Stimulated activated CD8-positive, alpha-beta memory T cell treated with anti-CD3 and anti-CD28 coated beads, Interleukin-12 subunit alpha, Interleukin-12 subunit beta, amount 100 ng/mL, for 24 hours (primary cell): ENCODE data around the gene INHBE.
"Not testable (repeated sequence)": the region's sequence is repeated elsewhere in the genome, so short reads cannot be mapped to it uniquely, and the experiment has no call there.

Experiments
- DNase-seq: peaks from one replicate; pipeline ENCODE4 v3.0.0-alpha.2; 2020; ENCODE audit errors: extremely low read depth

The INHBE gene

DNA sequence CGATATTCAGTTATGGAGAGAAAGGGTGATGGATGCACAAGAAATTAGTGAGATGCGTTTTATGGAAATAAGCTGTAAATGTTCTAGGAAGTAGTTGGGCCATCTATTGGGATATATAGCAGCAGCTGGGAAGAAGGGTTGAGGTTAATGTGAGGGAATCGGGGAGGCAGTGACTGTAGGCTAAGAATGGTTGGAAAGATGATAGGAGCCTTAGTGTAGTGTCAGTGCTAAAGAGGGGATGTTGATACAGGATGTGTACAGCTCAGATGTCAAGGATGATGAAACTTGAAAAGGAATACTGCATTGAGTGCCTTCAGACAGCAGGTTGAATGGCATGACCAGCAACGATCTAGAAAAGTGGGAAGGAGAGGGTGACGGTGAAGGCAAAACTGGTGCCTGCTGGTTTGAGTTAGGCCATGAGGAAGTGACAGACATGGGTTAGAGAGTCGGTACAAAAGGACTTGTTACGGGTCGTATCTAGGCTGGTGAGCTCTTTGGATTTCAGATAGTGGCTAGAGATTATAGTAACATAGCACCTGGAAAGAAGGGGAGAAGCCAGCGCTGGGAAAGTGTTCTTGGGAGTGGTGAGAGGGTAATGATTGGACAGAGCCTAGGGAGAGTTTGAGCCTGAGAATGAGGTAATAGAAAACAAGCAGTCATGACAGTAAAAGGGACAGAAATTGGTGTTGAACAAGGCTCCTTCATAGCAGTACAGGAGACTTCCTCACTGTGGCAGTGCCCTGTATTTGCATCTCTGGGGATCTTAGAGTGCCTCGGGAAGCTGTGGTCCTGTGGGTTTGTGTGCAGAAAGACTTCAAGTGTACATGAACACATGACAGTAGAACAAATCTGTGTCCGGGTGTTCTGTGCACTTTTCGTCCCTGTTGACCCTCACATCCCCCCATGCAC, 42.4 kb downstream of the INHBE start:
- no peak for DNase-seq

- DNase-seq, result no peak
Observed at GRCh38 chr12:57498132-57498502, 43.0 kb downstream of the INHBE start.

GRCh38 chr12:57498571-57498970, 43.5 kb downstream of the INHBE start:
- no peak for DNase-seq

- DNase-seq, result no peak
Observed at GRCh38 chr12:57500213-57500612, 45.1 kb downstream of the INHBE start.

DNA sequence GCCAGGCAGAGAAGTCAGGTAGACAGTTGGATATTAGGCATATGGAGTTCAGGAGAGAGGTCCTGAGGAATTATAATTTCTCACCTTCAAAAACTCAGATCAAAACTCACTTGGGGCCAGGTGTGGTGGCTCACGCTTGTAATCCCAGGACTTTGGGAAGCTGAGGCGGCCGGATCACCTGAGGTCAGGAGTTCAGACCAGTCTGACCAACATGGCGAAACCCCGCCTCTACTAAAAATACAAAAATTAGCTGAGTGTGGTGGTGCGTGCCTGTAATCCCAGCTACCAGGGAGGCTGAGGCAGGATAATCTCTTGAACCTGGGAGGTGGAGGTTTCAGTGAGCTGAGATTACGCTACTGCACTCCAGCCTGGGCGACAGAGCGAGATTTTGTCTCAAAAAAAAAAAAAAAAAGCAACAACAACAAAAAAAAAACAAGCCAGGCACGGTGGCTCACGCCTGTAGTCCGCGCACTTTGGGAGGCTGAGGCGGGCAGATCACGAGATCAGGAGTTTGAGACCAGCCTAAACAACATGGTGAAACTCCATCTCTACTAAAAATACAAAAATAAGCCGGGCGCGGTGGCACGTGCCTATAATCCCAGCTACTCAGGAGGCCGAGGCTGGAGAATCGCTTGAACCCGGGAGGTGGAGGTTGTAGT, 47.3 kb downstream of the INHBE start:
- DNase-seq, result not testable (repeated sequence)

GRCh38 chr12:57506541-57506940, 51.4 kb downstream of the INHBE start:
- not testable (repeated sequence) for DNase-seq
